Natural killer cell (primary cell): ENCODE measurements around the gene ACTL7A. TPM values are rescaled to one million over a fixed set of nuclear protein-coding genes. Genes with fewer than 3 reads are reported as not detected.
"Not testable (repeated sequence)": the region's sequence is repeated elsewhere in the genome, so short reads cannot be mapped to it uniquely, and the experiment has no call there.

ENCODE experiments used
- ATAC-seq, 3 donors: fragments of 150-1000 bp in 2 of 3; fragments of 200-7000 bp in 1 of 3; cut with Tn5 transposase; 1 replicate in 1 of 3; 2 replicates in 2 of 3; pipeline ENCODE4 v1.10.0; 2021; ENCODE audit warnings: mild to moderate bottlenecking in 2 of 3, moderate library complexity in 2 of 3
- DNase-seq, 2 donors: peaks; one replicate each; pipeline versions ENCODE4 v3.0.0 to v3.0.0-alpha.2; 2013 to 2021; ENCODE audit warnings: mixed read lengths in 1 of 2
- H3K27ac ChIP-seq: one replicate; pipeline ENCODE4 v1.5.1; 2013; ENCODE audit warnings: mild to moderate bottlenecking, low read length
- H3K27me3 ChIP-seq: one replicate; pipeline ENCODE4 v1.6.1; 2013; ENCODE audit warnings: low read length; ENCODE audit not compliant: control insufficient read depth, insufficient read depth
- H3K36me3 ChIP-seq: one replicate; pipeline ENCODE4 v1.6.1; 2013; ENCODE audit warnings: low read length; ENCODE audit not compliant: control insufficient read depth, insufficient read depth
- H3K4me1 ChIP-seq: one replicate; pipeline ENCODE4 v1.6.1; 2013; ENCODE audit warnings: low read length; ENCODE audit not compliant: control insufficient read depth, insufficient read depth
- H3K4me3 ChIP-seq: one replicate; pipeline ENCODE4 v1.5.1; 2013; ENCODE audit warnings: low read length
- H3K9me3 ChIP-seq: one replicate; pipeline ENCODE4 v1.6.1; 2013; ENCODE audit warnings: low read length; ENCODE audit not compliant: control insufficient read depth, insufficient read depth
- H3K27ac Mint-ChIP-seq, 2 donors: one replicate each; pipeline ENCODE4 v1.8.0; 2022; ENCODE audit warnings: mild to moderate bottlenecking in 2 of 2, mixed read lengths in 2 of 2, moderate library complexity in 1 of 2
- H3K27me3 Mint-ChIP-seq, 2 donors: one replicate each; pipeline ENCODE4 v1.8.0; 2022; ENCODE audit warnings: low read depth in 2 of 2, mixed read lengths in 2 of 2
- H3K36me3 Mint-ChIP-seq: one replicate; pipeline ENCODE4 v1.8.0; 2022; ENCODE audit warnings: mixed read lengths
- H3K4me1 Mint-ChIP-seq, 2 donors: one replicate each; pipeline ENCODE4 v1.8.0; 2022; ENCODE audit warnings: mixed read lengths in 2 of 2
- H3K4me3 Mint-ChIP-seq: one replicate; pipeline ENCODE4 v1.8.0; 2022; ENCODE audit warnings: mild to moderate bottlenecking, moderate library complexity, mixed read lengths
- H3K9me3 Mint-ChIP-seq, 2 donors: one replicate each; pipeline ENCODE4 v1.8.0; 2022; ENCODE audit warnings: mixed read lengths in 2 of 2
- CTCF ChIP-seq: fragments of 200-600 bp; IDR thresholded peaks from one replicate; pipeline ENCODE4 v1.8.0; 2022; ENCODE audit warnings: antibody characterized with exemption
- WGBS: methylation state at CpG from one replicate; pipeline ENCODE4 v1.1.7; 2013; ENCODE audit warnings: missing lambda C conversion rate; ENCODE audit not compliant: insufficient coverage; 5-methylcytosine and 5-hydroxymethylcytosine counted together
- intact Hi-C: fragments of 100-400 bp; cut with micrococcal nuclease; formaldehyde crosslinking; loops from one replicate; pipeline ENCODE4 v1.14.2; 2022
- total RNA-seq, 4 donors: library from RNA; stranded (reverse); fragments of 120-200 nt in 1 of 4; gene quantifications; one replicate each; pipeline versions ENCODE4 v1.2.3 to v1.2.4, GENCODE V29; 2013 to 2022

Gene ACTL7A
- total RNA-seq, 3 donors from 2014 or later (not counting 1 experiment from before 2014, with no cell fraction given): not detected

- Mint-ChIP-seq H3K4me3 (no peak overlapping the region), H3K9me3 (no peaks in the 10 kb centered on the region), H3K36me3 (peaks cover 56% of the 10 kb centered on the region), H3K27me3 (no peaks in the 10 kb centered on the region), H3K27ac (no peak overlapping the region), H3K4me1 (no peaks in the 10 kb centered on the region)
- no peak for TF ChIP-seq CTCF
- intact Hi-C loops: no loop called here
- 98% methylated on average over 3 of the region's 4 CpGs for WGBS
- H3K36me3 ChIP-seq: peaks cover 91% of the 10 kb centered on the region
- no peak for DNase-seq
- H3K4me1 ChIP-seq: no peaks in the 10 kb centered on the region
- H3K27ac ChIP-seq: no peak overlapping the region
- no peaks in the 10 kb centered on the region for H3K9me3 ChIP-seq
- H3K27me3 ChIP-seq: no peaks in the 10 kb centered on the region
- no peak for ATAC-seq
- H3K4me3 ChIP-seq: no peak overlapping the region
Observed at GRCh38 chr9:108894225-108894997, 32.3 kb downstream of the ACTL7A start.

- Mint-ChIP-seq H3K9me3 (no peaks in the 10 kb centered on the region), H3K4me3 (no peak overlapping the region), H3K27me3 (no peaks in the 10 kb centered on the region), H3K36me3 (peaks cover 42% of the 10 kb centered on the region), H3K27ac (no peak overlapping the region), H3K4me1 (no peaks in the 10 kb centered on the region)
- intact Hi-C loops: no loop called here
- no peak for TF ChIP-seq CTCF
- no peak for ATAC-seq
- Histone ChIP-seq H3K9me3 (no peaks in the 10 kb centered on the region), H3K27me3 (no peaks in the 10 kb centered on the region), H3K4me3 (no peak overlapping the region), H3K36me3 (peaks cover 87% of the 10 kb centered on the region), H3K4me1 (no peaks in the 10 kb centered on the region), H3K27ac (no peak overlapping the region)
- no CpG with 5 or more reads among the region's 2 CpGs for WGBS
- no peak for DNase-seq
Observed at GRCh38 chr9:108897324-108898096, 35.4 kb downstream of the ACTL7A start.

GRCh38 chr9:108899023-108899695, 37.1 kb downstream of the ACTL7A start:
- not testable (repeated sequence) for H3K4me1 Mint-ChIP-seq, H3K27me3 Mint-ChIP-seq
- H3K36me3 Mint-ChIP-seq: peaks cover 44% of the 10 kb centered on the region

GRCh38 chr9:108900176-108900575, 38.1 kb downstream of the ACTL7A start:
- no peaks in the 10 kb centered on the region for H3K9me3 ChIP-seq
- no peaks in the 10 kb centered on the region for H3K27me3 ChIP-seq
- H3K36me3 ChIP-seq: peaks cover 87% of the 10 kb centered on the region
- WGBS: 77% methylated on average over 5 of the region's 5 CpGs
- H3K27ac Mint-ChIP-seq: no peak overlapping the region
- no peaks in the 10 kb centered on the region for H3K9me3 Mint-ChIP-seq
- no peaks in the 10 kb centered on the region for H3K27me3 Mint-ChIP-seq
- DNase-seq: no peak
- H3K4me1 Mint-ChIP-seq: no peaks in the 10 kb centered on the region
- no peaks in the 10 kb centered on the region for H3K4me1 ChIP-seq
- ATAC-seq: no peak
- H3K4me3 ChIP-seq: no peak overlapping the region
- intact Hi-C loops: no loop called here
- no peak overlapping the region for H3K27ac ChIP-seq
- H3K4me3 Mint-ChIP-seq: no peak overlapping the region
- TF ChIP-seq CTCF: no peak
- H3K36me3 Mint-ChIP-seq: peaks cover 43% of the 10 kb centered on the region

More at GRCh38 chr9:108899023-108899695, 37.1 kb downstream of the ACTL7A start:
- peaks cover 86% of the 10 kb centered on the region for H3K36me3 ChIP-seq
- H3K9me3 Mint-ChIP-seq, H3K4me3 ChIP-seq, H3K4me3 Mint-ChIP-seq, H3K9me3 ChIP-seq, H3K4me1 ChIP-seq, H3K27ac ChIP-seq, ATAC-seq, H3K27ac Mint-ChIP-seq, DNase-seq, intact Hi-C loops, H3K27me3 ChIP-seq: not testable (repeated sequence)
- 89% methylated on average over 7 of the region's 8 CpGs for WGBS
